GM19397 (cell line): ENCODE results near the gene FGF23.
A peak's percentile ranks its signal among the peaks of the same experiment; 100 is the strongest.

Source experiments
- ATAC-seq: cut with Tn5 transposase; IDR thresholded peaks from one replicate; pipeline ENCODE4 v1.9.1; 2021; ENCODE audit warnings: mild to moderate bottlenecking, moderate library complexity; ENCODE audit not compliant: unreplicated experiment

FGF23 gene

GRCh38 chr12:4320497-4320852 lies 59.0 kb downstream of the FGF23 start:
- peak; percentile 44 for ATAC-seq
